ENCODE results near the gene LRCH1.

- no peak for TF ChIP-seq CTCF (IDR thresholded peaks at IDR 0.05)
- TF ChIP-seq ATF2 (CRISPR knock-in tag; IDR thresholded peaks at IDR 0.05; ENCODE audit: borderline replicate concordance, low read depth), result no peak
- TF ChIP-seq NR1H2 (CRISPR knock-in tag; IDR thresholded peaks at IDR 0.05), result no peak
Observed at GRCh38 chr13:46552889-46553520, at the start of gene LRCH1.
